Natural killer cell (primary cell): ENCODE measurements around the gene GNPDA1. TPM values are rescaled to one million over a fixed set of nuclear protein-coding genes. Genes with fewer than 3 reads are reported as not detected.

ENCODE experiments used
- ATAC-seq, 3 donors: fragments of 150-1000 bp in 2 of 3; fragments of 200-7000 bp in 1 of 3; cut with Tn5 transposase; 1 replicate in 1 of 3; 2 replicates in 2 of 3; pipeline ENCODE4 v1.10.0; 2021; ENCODE audit warnings: mild to moderate bottlenecking in 2 of 3, moderate library complexity in 2 of 3
- DNase-seq, 2 donors: peaks; one replicate each; pipeline versions ENCODE4 v3.0.0 to v3.0.0-alpha.2; 2013 to 2021; ENCODE audit warnings: mixed read lengths in 1 of 2
- H3K27ac ChIP-seq: one replicate; pipeline ENCODE4 v1.5.1; 2013; ENCODE audit warnings: mild to moderate bottlenecking, low read length
- H3K27me3 ChIP-seq: one replicate; pipeline ENCODE4 v1.6.1; 2013; ENCODE audit warnings: low read length; ENCODE audit not compliant: control insufficient read depth, insufficient read depth
- H3K36me3 ChIP-seq: one replicate; pipeline ENCODE4 v1.6.1; 2013; ENCODE audit warnings: low read length; ENCODE audit not compliant: control insufficient read depth, insufficient read depth
- H3K4me1 ChIP-seq: one replicate; pipeline ENCODE4 v1.6.1; 2013; ENCODE audit warnings: low read length; ENCODE audit not compliant: control insufficient read depth, insufficient read depth
- H3K4me3 ChIP-seq: one replicate; pipeline ENCODE4 v1.5.1; 2013; ENCODE audit warnings: low read length
- H3K9me3 ChIP-seq: one replicate; pipeline ENCODE4 v1.6.1; 2013; ENCODE audit warnings: low read length; ENCODE audit not compliant: control insufficient read depth, insufficient read depth
- H3K27ac Mint-ChIP-seq, 2 donors: one replicate each; pipeline ENCODE4 v1.8.0; 2022; ENCODE audit warnings: mild to moderate bottlenecking in 2 of 2, mixed read lengths in 2 of 2, moderate library complexity in 1 of 2
- H3K27me3 Mint-ChIP-seq, 2 donors: one replicate each; pipeline ENCODE4 v1.8.0; 2022; ENCODE audit warnings: low read depth in 2 of 2, mixed read lengths in 2 of 2
- H3K36me3 Mint-ChIP-seq: one replicate; pipeline ENCODE4 v1.8.0; 2022; ENCODE audit warnings: mixed read lengths
- H3K4me1 Mint-ChIP-seq, 2 donors: one replicate each; pipeline ENCODE4 v1.8.0; 2022; ENCODE audit warnings: mixed read lengths in 2 of 2
- H3K4me3 Mint-ChIP-seq: one replicate; pipeline ENCODE4 v1.8.0; 2022; ENCODE audit warnings: mild to moderate bottlenecking, moderate library complexity, mixed read lengths
- H3K9me3 Mint-ChIP-seq, 2 donors: one replicate each; pipeline ENCODE4 v1.8.0; 2022; ENCODE audit warnings: mixed read lengths in 2 of 2
- CTCF ChIP-seq: fragments of 200-600 bp; IDR thresholded peaks from one replicate; pipeline ENCODE4 v1.8.0; 2022; ENCODE audit warnings: antibody characterized with exemption
- WGBS: methylation state at CpG from one replicate; pipeline ENCODE4 v1.1.7; 2013; ENCODE audit warnings: missing lambda C conversion rate; ENCODE audit not compliant: insufficient coverage; 5-methylcytosine and 5-hydroxymethylcytosine counted together
- intact Hi-C: fragments of 100-400 bp; cut with micrococcal nuclease; formaldehyde crosslinking; loops from one replicate; pipeline ENCODE4 v1.14.2; 2022
- total RNA-seq, 4 donors: library from RNA; stranded (reverse); fragments of 120-200 nt in 1 of 4; gene quantifications; one replicate each; pipeline versions ENCODE4 v1.2.3 to v1.2.4, GENCODE V29; 2013 to 2022

The GNPDA1 gene
- total RNA-seq, 3 donors from 2014 or later (not counting 1 experiment from before 2014, with no cell fraction given): 10.7 to 12.0 (median 11.2) TPM

GRCh38 chr5:141986072-141986471, 26.8 kb downstream of the GNPDA1 start:
- ATAC-seq (no peak), DNase-seq (no peak)
- no peaks in the 10 kb centered on the region for H3K9me3 ChIP-seq
- TF ChIP-seq CTCF: no peak
- no peaks in the 10 kb centered on the region for H3K27me3 ChIP-seq
- H3K4me1 ChIP-seq: no peaks in the 10 kb centered on the region
- no peak overlapping the region for H3K4me3 Mint-ChIP-seq
- no peaks in the 10 kb centered on the region for H3K9me3 Mint-ChIP-seq
- peaks cover 11% of the 10 kb centered on the region in 2 donors for H3K4me1 Mint-ChIP-seq
- H3K36me3 ChIP-seq: peaks cover 76% of the 10 kb centered on the region
- no peak overlapping the region for H3K4me3 ChIP-seq
- peaks cover 42% of the 10 kb centered on the region for H3K36me3 Mint-ChIP-seq
- H3K27ac ChIP-seq: no peak overlapping the region
- intact Hi-C loops: no loop called here
- no peaks in the 10 kb centered on the region for H3K27me3 Mint-ChIP-seq
- H3K27ac Mint-ChIP-seq: no peak overlapping the region

DNA sequence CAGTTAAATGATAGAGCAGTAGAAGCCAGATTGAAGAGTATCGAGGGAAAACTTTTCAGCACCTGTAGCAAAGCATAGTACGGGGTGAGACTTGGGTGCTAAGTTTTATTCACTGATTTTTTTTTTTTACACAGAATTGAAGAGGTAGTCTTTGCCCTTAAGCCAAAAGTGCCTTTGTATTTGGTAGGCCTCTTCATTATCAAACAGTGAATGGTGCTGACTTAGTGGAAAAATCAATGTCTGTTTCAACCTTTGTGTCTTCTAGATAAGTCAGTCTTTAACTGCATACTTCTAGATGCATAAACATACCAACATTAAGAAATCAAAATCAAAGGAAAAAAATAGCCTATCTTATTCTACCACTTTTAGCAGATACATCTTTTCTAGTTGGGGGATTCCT, 30.2 kb downstream of the GNPDA1 start:
- H3K36me3 Mint-ChIP-seq: peaks cover 43% of the 10 kb centered on the region
- H3K27me3 Mint-ChIP-seq: no peaks in the 10 kb centered on the region
- DNase-seq: no peak
- 50% methylated on average over 2 of the region's 2 CpGs for WGBS
- ATAC-seq: no peak
- H3K36me3 ChIP-seq: peaks cover 94% of the 10 kb centered on the region
- intact Hi-C loops: no loop called here
- H3K4me3 ChIP-seq: no peak overlapping the region
- no peak for TF ChIP-seq CTCF
- no peaks in the 10 kb centered on the region for H3K27me3 ChIP-seq
- no peak overlapping the region for H3K4me3 Mint-ChIP-seq
- peaks cover 6 to 16% of the 10 kb centered on the region in 2 donors for H3K4me1 Mint-ChIP-seq
- no peak overlapping the region for H3K27ac Mint-ChIP-seq
- no peaks in the 10 kb centered on the region for H3K9me3 Mint-ChIP-seq
- no peak overlapping the region for H3K27ac ChIP-seq
- no peaks in the 10 kb centered on the region for H3K4me1 ChIP-seq
- H3K9me3 ChIP-seq: no peaks in the 10 kb centered on the region

- DNase-seq: no peak
- no peak for TF ChIP-seq CTCF
- no peak overlapping the region for H3K4me3 Mint-ChIP-seq
- Histone ChIP-seq H3K36me3 (peaks cover 79% of the 10 kb centered on the region), H3K27me3 (no peaks in the 10 kb centered on the region), H3K9me3 (no peaks in the 10 kb centered on the region), H3K4me3 (no peak overlapping the region), H3K4me1 (no peaks in the 10 kb centered on the region), H3K27ac (no peak overlapping the region)
- H3K4me1 Mint-ChIP-seq: peaks cover 14 to 20% of the 10 kb centered on the region in 2 donors
- peaks cover 23% of the 10 kb centered on the region for H3K36me3 Mint-ChIP-seq
- intact Hi-C loops: no loop called here
- H3K27me3 Mint-ChIP-seq: no peaks in the 10 kb centered on the region
- ATAC-seq: no peak
- H3K9me3 Mint-ChIP-seq: no peaks in the 10 kb centered on the region
- H3K27ac Mint-ChIP-seq: no peak overlapping the region
These were observed 34.4 kb downstream of the GNPDA1 start for GRCh38 chr5:141978389-141978788.

DNA sequence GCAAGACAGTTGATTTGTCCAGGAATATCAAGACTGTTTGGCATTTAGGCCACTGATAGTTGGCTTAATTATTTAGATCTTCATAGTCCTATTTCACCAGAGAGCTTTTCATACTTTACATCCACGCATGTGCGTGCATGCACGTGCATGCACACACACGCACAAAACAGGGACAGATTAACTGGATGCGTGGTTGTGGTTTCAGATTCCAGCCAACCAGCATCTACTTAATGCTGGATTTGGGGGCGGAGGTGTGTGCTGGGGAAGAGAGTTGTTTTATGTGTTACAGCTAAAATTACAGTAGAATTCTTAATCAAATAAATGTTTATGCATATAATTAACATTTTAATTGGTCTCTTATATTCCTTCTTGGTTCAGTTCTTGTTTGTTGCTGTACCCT, 36.7 kb downstream of the GNPDA1 start:
- Mint-ChIP-seq H3K27ac (no peak overlapping the region), H3K4me1 (peaks cover 14 to 20% of the 10 kb centered on the region in 2 donors), H3K4me3 (no peak overlapping the region), H3K27me3 (no peaks in the 10 kb centered on the region), H3K36me3 (peaks cover 9% of the 10 kb centered on the region), H3K9me3 (no peaks in the 10 kb centered on the region)
- no peak for TF ChIP-seq CTCF
- H3K27ac ChIP-seq: no peak overlapping the region
- H3K9me3 ChIP-seq: no peaks in the 10 kb centered on the region
- no peak overlapping the region for H3K4me3 ChIP-seq
- H3K36me3 ChIP-seq: peaks cover 63% of the 10 kb centered on the region
- intact Hi-C loops: no loop called here
- H3K4me1 ChIP-seq: no peaks in the 10 kb centered on the region
- ATAC-seq (no peak), DNase-seq (no peak)
- no peaks in the 10 kb centered on the region for H3K27me3 ChIP-seq
- WGBS: 96% methylated on average over 6 of the region's 6 CpGs
